Dedifferentiated amniotic fluid mesenchymal stem cell (primary cell): ENCODE data around the gene RPL10A.

Experiments used
- DNase-seq: peaks from one replicate; pipeline ENCODE4 v3.0.0-alpha.2; 2016; ENCODE audit errors: extremely low spot score

Gene RPL10A

DNA sequence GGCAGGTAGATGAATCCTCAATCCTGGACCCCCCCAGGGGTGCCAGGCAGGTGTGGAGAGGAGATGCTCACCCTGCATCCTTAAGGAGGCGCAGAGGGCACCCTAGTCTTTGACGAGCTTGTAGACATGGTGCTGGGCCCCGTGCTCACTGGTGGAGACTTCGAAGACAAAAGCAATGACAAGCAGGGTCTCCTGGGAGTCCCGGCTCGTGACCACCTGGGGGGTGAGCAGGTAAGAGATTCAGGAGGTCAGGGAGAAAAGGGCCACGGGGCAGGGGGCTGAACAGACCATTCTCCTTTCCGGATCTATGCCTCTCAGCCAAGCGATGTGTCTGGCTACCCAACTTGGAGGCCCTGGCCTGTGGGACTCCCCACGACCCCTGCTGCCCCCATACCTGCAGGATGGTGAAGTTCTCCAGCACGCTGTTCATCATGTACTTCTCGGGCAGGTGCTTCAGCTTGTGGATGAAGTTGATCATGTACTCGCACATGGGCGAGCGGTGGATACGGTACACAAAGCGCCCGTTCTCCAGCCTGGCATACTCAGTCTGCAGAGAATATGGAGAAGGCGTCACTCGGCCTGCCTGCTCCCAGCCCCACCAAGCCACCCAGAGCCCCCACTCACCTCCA, 6.9 kb downstream of the RPL10A start:
- no peak for DNase-seq

DNA sequence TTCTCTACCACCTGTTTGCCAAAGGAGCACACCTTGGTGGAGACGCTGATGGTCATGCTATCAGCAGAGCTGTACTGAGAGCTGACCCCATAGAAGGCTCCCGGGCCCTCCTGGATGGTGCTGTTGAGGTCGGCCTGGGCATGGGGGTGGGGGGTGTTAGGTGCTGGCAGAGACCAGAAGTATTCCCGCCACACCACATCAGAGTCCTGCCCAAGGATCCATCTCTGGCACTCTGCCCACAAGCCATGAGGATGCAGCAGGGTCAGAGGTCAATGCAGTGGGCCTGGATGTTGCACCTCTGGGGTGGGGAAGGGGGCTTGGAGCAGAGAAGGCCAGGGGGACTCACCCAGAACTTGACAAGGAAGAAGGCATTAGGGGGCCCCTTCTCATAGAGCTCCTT, 7.4 kb downstream of the RPL10A start:
- DNase-seq, result no peak

DNA sequence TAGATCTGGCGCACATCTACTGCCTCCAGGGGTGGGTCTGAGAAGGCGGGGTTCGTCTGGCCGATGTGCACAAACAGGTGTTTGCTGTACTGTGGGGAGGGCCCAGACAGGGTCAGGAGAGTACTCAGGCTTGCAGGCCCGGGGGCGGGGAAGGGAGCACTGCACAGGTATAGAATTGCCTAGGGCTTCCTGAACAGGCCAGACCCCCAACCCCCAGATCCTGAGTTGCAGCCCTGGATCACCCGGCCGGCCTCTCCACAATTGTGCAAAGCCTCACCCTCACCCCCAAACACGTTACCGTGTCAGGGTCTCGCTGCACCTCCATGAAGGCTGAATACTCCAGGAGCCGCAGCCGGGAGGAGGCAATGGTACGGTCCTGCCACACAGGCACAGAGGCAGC, 7.8 kb downstream of the RPL10A start:
- DNase-seq, result no peak

DNA sequence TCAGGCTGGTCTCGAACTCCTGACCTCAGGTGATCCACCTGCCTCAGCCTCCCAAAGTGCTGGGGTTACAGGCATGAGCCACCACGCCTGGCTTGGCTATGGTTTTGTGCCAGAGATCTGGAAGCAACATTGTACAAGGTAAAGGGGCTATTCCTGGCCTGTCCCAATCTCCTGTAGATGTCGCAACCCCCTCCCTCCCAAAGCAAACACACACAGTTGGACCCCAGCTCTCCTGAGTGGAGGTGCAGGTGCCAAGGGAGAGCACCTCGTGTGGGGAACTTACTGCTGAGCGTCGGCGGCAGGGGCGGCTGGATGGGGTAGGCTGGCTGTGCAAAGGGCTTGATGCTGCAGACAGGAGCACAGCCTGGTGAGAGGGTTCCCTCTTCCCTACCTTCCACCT, 8.8 kb downstream of the RPL10A start:
- no peak for DNase-seq

DNA sequence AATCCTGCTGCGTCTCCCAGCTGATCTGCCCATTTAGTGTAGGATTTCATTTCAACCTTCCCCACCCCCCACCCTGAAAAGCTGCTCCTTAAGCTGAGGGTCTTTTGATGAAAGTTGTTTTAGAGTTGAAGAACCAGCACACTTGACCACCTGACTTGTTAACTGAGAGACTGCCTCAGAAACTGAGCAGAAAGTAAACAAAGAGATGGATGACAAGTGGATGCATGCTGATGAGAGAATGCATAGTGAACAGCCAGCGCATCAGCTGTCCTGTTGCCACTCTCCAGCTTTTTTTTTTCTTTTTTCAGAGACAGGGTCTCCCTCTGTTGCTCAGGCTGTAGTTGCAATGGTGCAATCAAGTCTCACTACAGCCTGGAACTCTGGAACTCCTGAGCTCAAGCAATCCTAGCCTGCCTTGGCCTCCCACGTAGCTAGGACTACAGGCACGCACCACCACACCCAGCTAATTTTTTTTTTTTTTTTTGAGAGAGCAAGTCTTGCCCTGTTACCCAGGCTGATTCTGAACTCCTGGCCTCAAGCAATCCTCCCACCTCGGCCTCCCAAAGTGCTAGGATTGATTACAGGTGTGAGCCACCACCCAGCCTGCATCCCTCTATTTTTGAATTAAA, 9.5 kb downstream of the RPL10A start:
- DNase-seq, result no peak

DNA sequence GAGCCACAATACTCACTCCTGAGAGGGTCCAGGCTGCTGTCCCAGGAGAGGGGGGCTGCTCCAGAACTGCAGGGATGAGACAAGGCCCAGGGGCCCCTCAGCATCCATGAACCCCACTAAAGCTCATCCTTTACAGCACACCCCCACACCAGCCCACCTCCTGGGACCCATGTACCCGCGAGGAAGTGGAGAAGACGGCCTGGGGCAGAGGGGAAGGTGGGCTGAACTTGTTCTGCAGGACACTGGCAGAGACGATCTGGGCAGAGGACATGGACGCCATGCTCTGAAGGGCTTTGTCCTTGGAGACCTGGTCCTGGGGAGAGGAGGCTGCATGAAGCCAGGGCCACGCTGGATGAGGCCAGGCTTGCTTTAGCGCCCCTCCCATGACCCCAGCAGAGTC, 10.1 kb downstream of the RPL10A start:
- no peak for DNase-seq

DNA sequence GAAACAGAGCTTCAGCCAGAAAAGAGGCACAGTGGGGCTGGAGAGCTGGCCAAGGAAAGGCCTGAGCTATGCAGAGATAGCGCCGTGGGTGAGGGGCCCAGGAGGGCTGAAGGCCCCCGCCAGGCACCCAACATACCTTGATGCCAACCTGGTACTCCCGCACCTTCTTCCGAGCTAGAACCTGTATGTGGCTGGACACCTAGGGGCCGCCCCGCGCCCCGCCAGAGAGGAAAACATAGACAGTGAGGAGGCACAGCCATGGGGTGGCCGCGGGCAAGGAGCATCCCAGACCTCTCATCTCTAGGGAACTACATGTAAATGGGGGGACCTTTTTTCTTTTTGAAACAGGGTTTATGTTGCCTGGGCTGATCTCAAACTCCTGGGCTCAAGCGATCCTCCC, 12.0 kb downstream of the RPL10A start:
- DNase-seq, result no peak

DNA sequence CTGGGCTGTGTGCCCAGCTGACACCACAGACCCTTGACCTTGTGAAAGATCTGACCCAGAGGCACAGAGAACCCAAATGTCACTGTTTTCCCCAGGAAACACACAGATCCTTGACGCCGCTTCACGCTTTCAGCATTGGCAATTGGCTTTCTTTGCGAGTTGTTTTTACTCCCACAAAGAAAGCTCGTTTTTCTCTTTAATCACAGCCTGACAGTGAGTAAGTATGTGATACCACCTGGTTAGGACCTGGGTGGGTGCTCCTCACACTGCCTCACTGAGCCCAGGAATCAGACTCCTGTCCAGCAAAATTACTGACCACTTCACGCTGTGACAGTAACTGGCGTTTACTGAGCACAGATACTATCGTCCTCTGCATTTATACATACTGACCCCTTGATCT, 13.0 kb downstream of the RPL10A start:
- DNase-seq, result no peak

DNA sequence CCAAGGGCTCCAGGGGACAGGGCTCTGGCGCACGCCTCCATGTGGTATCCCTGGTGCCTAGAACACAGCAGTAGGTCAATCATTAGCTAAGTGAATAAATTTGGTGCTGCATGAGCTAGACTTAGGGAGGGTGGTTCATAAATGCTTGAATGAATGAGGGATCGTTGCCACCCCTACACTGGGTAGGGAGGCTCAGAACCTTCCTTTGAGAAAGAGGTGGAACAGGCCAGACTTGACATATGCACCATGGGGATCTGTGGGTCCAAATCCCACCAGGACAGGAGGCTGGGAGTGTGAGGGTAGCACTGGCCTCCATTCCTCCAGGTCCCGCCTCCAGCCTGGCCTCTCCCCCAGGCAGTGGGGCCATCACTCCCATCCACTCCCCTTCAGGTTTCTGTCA, 14.9 kb downstream of the RPL10A start:
- no peak for DNase-seq

DNA sequence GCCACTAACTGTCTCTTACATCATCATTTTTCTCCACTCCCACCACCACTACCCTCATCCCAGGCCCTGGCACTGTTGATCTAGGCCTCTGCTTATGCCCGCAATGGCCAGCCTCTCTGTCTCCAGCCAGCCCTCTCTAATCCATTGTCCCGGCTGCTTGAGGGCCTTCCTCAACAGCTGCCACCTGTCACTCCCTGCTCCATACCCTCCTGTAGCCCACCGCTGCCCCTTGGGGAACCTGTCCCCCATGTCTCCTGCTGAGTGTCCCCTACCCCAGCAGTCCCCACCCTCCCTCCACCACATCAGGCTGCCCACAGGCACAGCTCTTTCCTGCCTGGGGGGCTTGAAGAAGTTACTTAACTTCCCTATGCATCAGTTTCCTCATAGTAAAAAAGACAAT, 15.3 kb downstream of the RPL10A start:
- no peak for DNase-seq

DNA sequence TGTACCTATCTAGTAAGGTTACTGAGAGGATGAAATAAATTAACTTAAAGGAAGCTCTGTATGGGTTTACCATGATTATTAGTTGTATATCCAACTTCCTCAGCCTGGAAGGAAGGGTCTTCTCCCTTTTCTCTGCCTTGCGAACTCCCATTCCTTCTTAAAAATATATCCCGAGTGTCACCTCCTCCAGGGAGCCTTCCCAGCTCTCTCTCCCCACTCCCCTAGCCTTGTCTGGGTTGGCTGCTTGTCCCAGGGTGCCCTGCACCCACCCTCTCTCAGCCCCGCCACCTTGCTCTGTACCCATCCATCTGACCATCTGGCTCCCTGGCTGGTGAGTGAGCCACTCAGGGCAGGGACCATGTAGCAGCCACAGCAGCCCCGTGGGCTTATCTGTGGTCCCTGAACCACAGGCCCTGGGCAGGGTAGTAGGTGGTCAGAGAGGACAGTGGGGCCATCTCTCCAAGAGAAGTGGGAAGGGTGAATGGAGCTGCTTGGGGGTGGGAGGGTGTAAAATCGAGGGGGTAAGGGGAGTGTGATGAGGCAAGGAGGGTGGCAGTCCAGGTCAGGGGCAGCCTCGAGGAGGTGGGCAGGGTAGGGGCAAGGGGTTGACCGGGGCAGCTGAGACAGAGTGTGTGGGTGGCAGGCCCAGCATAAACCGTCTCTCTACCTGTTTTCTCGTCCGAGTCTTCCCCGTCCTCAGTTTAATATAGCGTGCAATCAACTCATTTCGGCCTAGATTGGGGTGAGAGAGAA, 15.9 kb downstream of the RPL10A start:
- DNase-seq, result no peak

DNA sequence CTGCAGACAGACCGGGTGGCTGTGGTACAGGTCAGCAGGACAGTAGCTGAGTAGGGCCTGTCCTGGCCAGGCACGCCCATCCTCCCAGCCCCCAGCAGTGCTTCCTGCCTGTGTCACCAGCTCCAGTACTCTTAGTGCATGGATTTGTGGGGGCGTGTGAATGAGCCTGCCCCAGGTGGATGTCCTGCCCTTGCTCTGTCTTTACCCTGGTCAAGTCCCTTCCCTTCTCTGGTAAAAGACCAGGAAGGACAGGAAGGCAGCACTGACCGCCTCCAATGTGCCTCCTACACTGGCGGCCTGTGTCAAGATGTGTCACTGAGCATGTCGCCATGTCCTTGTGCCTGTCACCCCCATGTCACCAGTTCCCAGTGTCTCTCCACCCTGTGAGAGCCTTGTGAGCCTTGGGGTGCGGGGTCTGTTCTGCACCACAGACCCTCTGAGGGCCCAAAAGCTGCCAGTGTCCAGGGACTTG, 16.8 kb downstream of the RPL10A start:
- no peak for DNase-seq

DNA sequence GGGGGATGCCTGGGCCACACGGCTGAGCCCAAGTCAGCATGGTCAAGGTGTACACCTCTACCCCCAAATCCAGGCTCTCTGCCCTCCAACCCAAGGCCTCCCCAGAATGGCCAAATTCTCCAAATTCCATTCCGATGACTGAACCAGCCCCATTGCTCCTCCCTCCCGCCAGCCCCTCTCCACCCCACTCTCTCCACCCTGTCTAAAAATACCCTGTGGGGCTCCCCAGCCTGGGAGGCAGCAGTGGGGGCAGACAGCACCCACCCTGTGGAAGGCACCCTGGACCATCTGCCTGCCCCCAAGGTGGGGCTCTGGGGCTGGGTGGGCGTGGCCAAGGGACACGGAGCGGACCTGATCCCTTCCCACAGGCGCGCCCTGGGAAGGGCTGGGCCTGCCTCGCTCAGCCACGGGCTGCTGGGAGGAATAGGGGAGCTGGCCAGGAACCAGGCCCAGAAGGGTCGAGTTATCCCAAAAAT, 17.2 kb downstream of the RPL10A start:
- DNase-seq, result no peak

DNA sequence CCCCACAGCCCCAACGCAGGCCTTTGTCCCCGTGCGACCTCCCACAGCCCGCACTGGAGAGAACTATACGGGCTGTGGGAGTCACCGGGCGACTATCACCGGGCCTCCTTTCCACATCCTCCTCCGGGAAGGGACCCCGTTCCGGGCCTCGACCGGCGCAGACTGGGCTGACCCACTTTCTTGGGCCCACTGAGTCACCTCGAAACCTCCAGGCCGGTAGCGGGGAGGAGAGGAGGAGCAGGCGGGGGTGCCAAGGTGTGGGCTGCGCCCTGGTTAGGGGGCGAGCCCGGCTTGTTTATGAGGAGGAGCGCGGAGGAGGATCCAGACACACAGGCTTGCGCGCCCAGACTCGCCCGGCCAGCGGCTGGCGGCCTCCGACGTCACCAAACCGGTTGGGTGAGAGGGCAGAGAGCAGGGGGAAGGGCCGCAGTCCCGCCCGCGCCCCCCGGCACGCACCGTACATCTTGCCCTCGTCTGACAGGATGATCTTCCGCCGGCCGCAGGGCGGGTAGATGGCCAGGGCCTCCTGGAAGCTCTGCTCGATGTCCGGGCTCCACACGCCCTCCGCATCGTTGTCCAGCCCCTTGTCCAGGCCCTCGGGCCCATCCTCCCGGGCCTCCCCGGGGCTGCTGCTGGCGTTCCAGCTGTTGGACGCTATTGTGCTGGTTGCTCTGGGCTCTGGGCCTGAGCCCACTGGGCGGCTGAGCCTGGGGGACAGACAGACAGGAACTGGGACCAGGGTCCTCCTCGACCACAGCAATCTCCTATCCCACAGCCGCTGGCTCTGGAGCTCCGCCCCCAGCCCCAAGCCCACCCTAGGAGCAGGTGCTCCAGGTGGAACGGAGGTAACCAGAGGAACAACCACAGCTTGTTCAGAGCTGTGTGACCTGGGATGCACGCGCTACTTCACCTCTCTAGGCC, 18.1 kb downstream of the RPL10A start:
- no peak for DNase-seq

DNA sequence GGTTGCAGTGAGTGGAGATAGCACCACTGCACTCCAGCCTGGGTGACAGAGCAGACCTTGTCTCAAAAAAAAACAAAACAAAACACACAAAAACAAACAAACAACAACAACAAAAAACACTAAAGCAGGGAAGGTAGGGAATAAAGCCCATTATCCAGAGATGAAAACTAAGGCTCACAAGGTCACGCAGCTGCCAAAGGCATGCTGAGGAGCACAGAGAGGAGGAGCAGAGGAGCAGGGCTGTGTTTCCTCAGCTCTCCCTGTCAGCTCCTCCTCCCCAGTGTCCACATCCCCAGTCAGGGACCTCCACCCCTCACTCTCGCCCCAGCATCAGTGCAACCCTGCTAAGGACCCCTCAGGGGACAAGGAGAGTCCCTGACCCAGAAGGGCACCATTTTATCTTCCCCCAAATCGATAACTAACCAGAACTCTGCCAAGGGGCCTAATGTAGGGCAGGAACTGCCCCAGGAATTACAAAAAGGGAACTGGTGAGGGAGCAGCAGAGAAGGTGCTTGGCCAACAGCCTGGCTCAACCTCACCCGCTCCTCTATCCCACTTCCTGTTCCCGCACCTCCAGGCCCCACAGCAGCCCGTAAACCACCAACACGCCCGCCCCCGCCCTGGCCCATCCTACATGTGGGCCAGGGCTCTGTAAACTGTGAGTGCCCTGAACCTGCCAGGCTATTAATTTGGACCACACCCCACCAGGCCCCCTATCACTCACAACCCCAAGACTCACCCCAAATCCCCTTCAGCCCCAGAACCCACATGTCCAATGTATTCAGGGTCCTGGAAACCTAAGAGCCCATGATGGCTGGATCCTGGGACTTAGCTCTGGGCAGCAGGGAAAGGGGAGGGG, 19.7 kb downstream of the RPL10A start:
- DNase-seq, result no peak

DNA sequence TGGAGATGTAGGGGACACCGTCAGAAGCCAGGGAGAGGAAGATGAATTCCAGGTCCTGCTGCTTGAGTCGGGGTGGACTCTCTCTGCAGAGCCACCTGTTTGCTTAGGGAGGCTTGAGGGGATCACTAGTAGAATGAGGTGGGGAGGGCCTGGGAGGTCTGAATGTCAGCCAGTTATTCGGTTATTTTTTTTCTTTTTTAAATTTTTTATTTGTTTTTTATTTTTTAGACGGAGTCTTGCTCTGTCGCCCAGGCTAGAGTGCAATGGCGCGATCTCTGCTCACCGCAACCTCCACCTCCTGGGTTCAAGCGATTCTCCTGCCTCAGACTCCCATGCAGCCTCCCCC, 20.3 kb downstream of the RPL10A start:
- DNase-seq, result no peak

DNA sequence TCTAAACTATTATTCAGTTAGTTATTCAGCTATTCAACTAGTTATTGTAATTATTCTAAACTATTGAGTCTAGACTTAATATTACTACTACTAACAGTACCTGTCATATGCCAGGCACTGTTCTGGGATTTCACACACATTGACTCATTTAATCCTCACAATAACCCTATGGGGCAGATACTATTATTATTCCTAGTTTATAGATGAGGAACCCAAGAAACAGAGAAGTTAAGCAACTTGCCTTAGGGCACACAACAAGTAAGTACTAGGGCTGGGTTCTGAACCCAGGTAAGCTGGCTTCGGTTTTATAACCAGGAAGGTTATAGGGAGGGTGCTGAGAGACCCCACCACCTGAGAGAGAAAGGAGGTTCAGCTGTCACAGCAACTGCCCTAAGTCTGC, 20.9 kb downstream of the RPL10A start:
- DNase-seq, result no peak

DNA sequence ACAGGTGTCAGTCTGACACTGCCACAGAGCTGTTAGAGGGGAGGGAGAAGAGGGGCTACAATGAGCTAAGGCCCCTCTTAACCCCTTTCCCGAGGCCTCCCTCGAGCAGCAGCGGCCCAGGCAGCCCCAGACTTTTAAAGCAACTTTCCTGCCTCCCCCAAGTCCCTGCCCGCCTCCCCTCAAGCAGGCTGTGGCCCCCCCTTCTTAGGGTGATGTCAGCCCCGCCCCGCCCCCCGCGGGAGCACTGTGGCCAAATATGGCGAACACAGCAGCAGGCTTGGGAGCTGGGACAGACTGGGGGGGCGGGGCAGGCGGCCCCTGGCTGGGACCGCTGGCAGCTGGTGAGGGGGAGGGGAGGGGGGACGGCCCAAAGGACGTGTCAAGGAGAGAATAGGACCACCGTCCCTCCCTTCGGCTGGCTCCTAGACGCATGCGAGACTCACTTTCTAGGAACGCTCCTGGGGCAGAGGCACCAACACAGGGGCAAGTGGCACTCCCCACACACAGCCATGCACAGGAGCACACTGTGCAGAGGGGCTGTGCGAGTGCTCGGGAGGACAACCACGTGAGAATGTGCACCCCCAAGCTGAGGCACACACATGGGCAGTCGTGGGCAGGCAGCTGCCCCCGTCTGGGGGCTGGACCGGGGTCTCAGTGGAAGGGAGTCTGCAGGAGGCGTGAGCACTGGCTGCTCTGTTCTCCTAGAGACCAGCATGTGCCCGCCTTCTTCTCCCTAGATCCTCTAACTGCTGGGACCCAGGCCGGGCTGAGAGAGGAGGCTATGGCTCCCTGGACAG, 22.0 kb downstream of the RPL10A start:
- DNase-seq, result no peak

DNA sequence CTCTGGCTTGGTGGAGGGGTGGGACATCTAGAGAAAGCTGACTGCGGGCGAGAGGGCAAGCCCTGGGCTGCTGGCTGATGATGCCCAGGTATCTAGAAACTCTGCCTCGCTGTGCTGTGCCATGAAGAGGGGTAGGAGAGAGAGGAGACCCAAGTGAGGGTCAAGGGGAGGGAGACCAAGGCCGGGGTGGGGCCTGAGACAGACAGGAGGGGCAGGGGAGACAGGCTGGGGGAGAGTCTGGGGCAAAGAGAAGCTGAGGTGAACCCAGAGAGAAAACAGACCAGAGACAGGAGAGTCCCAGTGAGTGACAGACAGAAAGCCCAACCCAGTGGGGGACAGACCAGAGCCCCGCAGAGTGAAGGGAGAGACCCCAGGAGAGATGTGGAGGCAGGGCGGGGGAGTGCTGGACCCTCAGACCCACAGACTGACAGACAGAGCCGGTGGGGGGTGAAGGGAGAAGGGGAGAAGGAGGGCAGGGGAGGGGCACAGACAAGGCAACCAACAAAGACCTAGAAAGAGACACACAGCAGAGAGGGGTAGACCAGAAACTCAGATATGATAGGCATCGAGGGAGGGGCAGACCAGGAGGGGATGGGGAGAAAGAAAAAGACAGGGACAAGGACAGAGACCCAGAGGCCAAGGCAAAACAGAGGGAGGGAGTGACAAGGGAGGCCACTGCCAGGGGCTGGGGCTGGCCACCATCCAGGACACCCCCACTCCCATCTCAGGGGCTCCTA, 22.8 kb downstream of the RPL10A start:
- no peak for DNase-seq
